Endothelial cell of umbilical vein (primary cell): ENCODE results near the gene MACROD2. TPM values are rescaled to one million over a fixed set of nuclear protein-coding genes. Genes with fewer than 3 reads are reported as not detected.

Experiments used
- BruUV-seq: library from RNA; stranded (reverse); fragments of 400-500 nt; replicated peaks from 2 replicates; lab custom pipeline; 2021; lab: Mats Ljungman, UMichigan
- CTCF ChIA-PET: fragments of 300-600, 350-600 bp; sonication (Branson Sonifier 250); formaldehyde crosslinking; loops from one replicate; lab custom pipeline; 2021; ENCODE audit warnings: antibody characterized with exemption, inconsistent platforms; lab: Charles Lee
- POLR2A ChIA-PET: fragments of 300-600, 350-600 bp; sonication (Branson Sonifier 250); formaldehyde crosslinking; loops from one replicate; lab custom pipeline; 2021; ENCODE audit warnings: antibody characterized with exemption, inconsistent platforms; lab: Charles Lee
- DNase-seq: peaks from one replicate; pipeline ENCODE4 v3.0.0-alpha.2; 2011; ENCODE audit warnings: low read depth, low spot score
- FAIRE-seq: peaks from 2 replicates; lab custom pipeline; 2011; peaks lifted over from hg19 to GRCh38; lab: Jason Lieb, UNC
- H2AFZ ChIP-seq: 2 replicates; pipeline ENCODE4 v1.6.0; 2012; ENCODE audit warnings: low read depth, low read length, control low read depth, inconsistent platforms
- H3K27ac ChIP-seq: 2 replicates; pipeline ENCODE4 v1.5.1; 2011; ENCODE audit warnings: low read depth, mild to moderate bottlenecking, control low read depth, low read length, moderate library complexity; ENCODE audit not compliant: insufficient read depth
- H3K27me3 ChIP-seq, 2 experiments: 2 replicates each; pipeline versions ENCODE4 v1.6.0 to v1.6.1; 2011; ENCODE audit warnings: low read length in 2 of 2, mixed read lengths in 1 of 2; ENCODE audit not compliant: control insufficient read depth in 2 of 2, insufficient read depth in 2 of 2
- H3K36me3 ChIP-seq, 2 experiments: 2 replicates in 1 of 2; 3 replicates in 1 of 2; pipeline ENCODE4 v1.5.1; 2011; ENCODE audit warnings: low read length in 2 of 2, mild to moderate bottlenecking in 1 of 2, moderate library complexity in 1 of 2; ENCODE audit not compliant: control insufficient read depth in 2 of 2, insufficient read depth in 2 of 2; ENCODE audit errors: extremely low read depth in 1 of 2
- H3K4me1 ChIP-seq: 3 replicates; pipeline ENCODE4 v1.5.1; 2011; ENCODE audit warnings: mild to moderate bottlenecking, low read length; ENCODE audit not compliant: control insufficient read depth, insufficient read depth; ENCODE audit errors: extremely low read depth
- H3K4me2 ChIP-seq: 2 replicates; pipeline ENCODE4 v1.6.1; 2011; ENCODE audit warnings: low read length, control low read depth, mixed read lengths; ENCODE audit not compliant: insufficient read depth
- H3K4me3 ChIP-seq, 3 experiments: fragments of 200-600 bp in 1 of 3; sonication (generic), shearing (Covaris generic) in 1 of 3; replicated peaks in 1 of 3; 2 replicates each; pipeline ENCODE4 v1.5.1; 2011 to 2016; ENCODE audit warnings: control low read depth in 3 of 3, low read length in 3 of 3, mild to moderate bottlenecking in 2 of 3, inconsistent platforms in 1 of 3, low read depth in 1 of 3, moderate library complexity in 1 of 3; ENCODE audit not compliant: insufficient read depth in 1 of 3
- H3K79me2 ChIP-seq: 2 replicates; pipeline ENCODE4 v1.6.0; 2012; ENCODE audit warnings: low read length, inconsistent platforms; ENCODE audit not compliant: control insufficient read depth, insufficient read depth
- H3K9ac ChIP-seq: replicated peaks from 2 replicates; pipeline ENCODE3; 2011; ENCODE audit warnings: low read length, control low read depth; ENCODE audit not compliant: insufficient read depth; ENCODE audit errors: extremely low read depth
- H3K9me1 ChIP-seq: replicated peaks from 3 replicates; pipeline ENCODE4 v1.6.0; 2011; ENCODE audit warnings: mild to moderate bottlenecking, low read length; ENCODE audit not compliant: control insufficient read depth, insufficient read depth; ENCODE audit errors: extremely low read depth
- H3K9me3 ChIP-seq: replicated peaks from 2 replicates; pipeline ENCODE4 v1.5.1; 2012; ENCODE audit warnings: low read length, inconsistent platforms; ENCODE audit not compliant: control insufficient read depth, insufficient read depth
- H4K20me1 ChIP-seq: replicated peaks from 2 replicates; pipeline ENCODE3; 2011; ENCODE audit warnings: mild to moderate bottlenecking, low read length; ENCODE audit not compliant: control insufficient read depth, insufficient read depth; ENCODE audit errors: extremely low read depth
- CTCF ChIP-seq, 2 donors: IDR thresholded peaks; 1 replicate in 1 of 2; 2 replicates in 1 of 2; pipeline ENCODE4 v1.5.1; 2011; ENCODE audit warnings: low read length in 2 of 2, mild to moderate bottlenecking in 2 of 2, moderate library complexity in 2 of 2, control low read depth in 1 of 2, inconsistent platforms in 1 of 2, low read depth in 1 of 2; ENCODE audit not compliant: insufficient read depth in 1 of 2; ENCODE audit errors: extremely low read depth in 1 of 2
- EZH2 ChIP-seq: IDR thresholded peaks from 2 replicates; pipeline ENCODE4 v1.6.1; 2012; ENCODE audit warnings: borderline replicate concordance, low read depth, mild to moderate bottlenecking, moderate library complexity, low read length, inconsistent platforms; ENCODE audit not compliant: severe bottlenecking
- FOS ChIP-seq: IDR thresholded peaks from 2 replicates; pipeline ENCODE4 v1.6.1; 2011; ENCODE audit warnings: mild to moderate bottlenecking, low read length, moderate library complexity, borderline replicate concordance; ENCODE audit not compliant: insufficient read depth
- GATA2 ChIP-seq: IDR thresholded peaks from 2 replicates; pipeline ENCODE4 v1.7.0; 2011; ENCODE audit warnings: low read depth, mild to moderate bottlenecking, moderate library complexity, mixed read lengths, low read length; ENCODE audit not compliant: insufficient read length, insufficient read depth
- JUN ChIP-seq: IDR thresholded peaks from 2 replicates; pipeline ENCODE4 v1.6.1; 2011; ENCODE audit warnings: borderline replicate concordance, low read depth; ENCODE audit not compliant: insufficient read length, insufficient read depth
- MAX ChIP-seq: IDR thresholded peaks from 2 replicates; pipeline ENCODE4 v1.6.1; 2011; ENCODE audit not compliant: insufficient read depth, insufficient read length
- MYC ChIP-seq: IDR thresholded peaks from one replicate; pipeline ENCODE4 v1.6.1; 2011; ENCODE audit warnings: mild to moderate bottlenecking, low read depth, low read length
- POLR2A ChIP-seq: IDR thresholded peaks from 2 replicates; pipeline ENCODE4 v1.6.1; 2012; ENCODE audit warnings: low read depth, mild to moderate bottlenecking, control low read depth, low read length
- POLR2AphosphoS5 ChIP-seq: IDR thresholded peaks from 2 replicates; pipeline ENCODE4 v1.6.1; 2012; ENCODE audit warnings: low read depth, mild to moderate bottlenecking, control low read depth, low read length, moderate library complexity; ENCODE audit not compliant: insufficient read depth
- dilution Hi-C: fragments of 300-500 bp; cut with MboI; formaldehyde crosslinking; loops from one replicate; pipeline ENCODE4 v1.15.0; 2019; ENCODE audit warnings: low sequenced_read_pairs; ENCODE audit not compliant: extremely low pct_ligation_motif_present
- intact Hi-C: fragments of 100-400 bp; cut with micrococcal nuclease; formaldehyde crosslinking; loops from one replicate; pipeline ENCODE4 v1.10.0; 2022
- polyA plus RNA-seq, 4 experiments: library from polyadenylated mRNA; depleted of rRNA in 3 of 4; stranded (reverse) in 3 of 4; unstranded in 1 of 4; fragments of >200 nt; gene quantifications; 2 replicates each; pipeline versions ENCODE4 v1.2.1 to v1.2.3, GENCODE V29; 2011 to 2012; ENCODE audit warnings: missing spikeins in 1 of 4
- total RNA-seq: library from RNA; stranded (reverse); gene quantifications from 2 replicates; pipeline ENCODE4 v1.2.3, GENCODE V29; 2021

The MACROD2 gene
- total and polyA plus RNA-seq, 2 donors (not counting 3 experiments of a cell fraction or from before 2014, with no cell fraction given), result 0.11 to 0.73 TPM

GRCh38 chr20:14303106-14303505 is 307.8 kb downstream of the MACROD2 start:
- H3K4me1 ChIP-seq, result no peaks in the 10 kb centered on the region
- no peak overlapping the region for H2AFZ ChIP-seq
- no peaks in the 10 kb centered on the region for H3K27me3 ChIP-seq
- no peak for DNase-seq
- TF ChIP-seq EZH2 (no peak), POLR2AphosphoS5 (no peak), POLR2A (no peak), CTCF (IDR thresholded peaks at IDR 0.05; ENCODE audit: extremely low read depth in 1 of 2, insufficient read depth in 1 of 2, low read depth in 1 of 2, low read length in 2 of 2) (no peak), GATA2 (no peak), FOS (no peak), JUN (no peak), MAX (no peak), MYC (no peak)
- no peak for FAIRE-seq
- no peak overlapping the region for H3K27ac ChIP-seq
- no peaks in the 10 kb centered on the region for H4K20me1 ChIP-seq
- no peaks in the 10 kb centered on the region for H3K9me3 ChIP-seq
- POLR2A ChIA-PET, result no interaction called here
- no peaks in the 10 kb centered on the region for H3K9me1 ChIP-seq
- no peak overlapping the region for H3K9ac ChIP-seq
- no peaks in the 10 kb centered on the region for H3K79me2 ChIP-seq
- H3K36me3 ChIP-seq, result no peaks in the 10 kb centered on the region
- CTCF ChIA-PET, result no interaction called here
- intact Hi-C loops (no loop called here), dilution Hi-C loops (no loop called here)
- no peak overlapping the region for H3K4me3 ChIP-seq
- BruUV-seq, result no TSS peak
- no peak overlapping the region for H3K4me2 ChIP-seq
